K562 (cell line): ENCODE data around the gene CCDC28B. TPM values are rescaled to one million over a fixed set of nuclear protein-coding genes. Genes with fewer than 3 reads are reported as not detected.

Experiments used
- E2F1 ChIP-seq: sonication (generic); formaldehyde crosslinking; IDR thresholded peaks from 2 replicates; pipeline ENCODE4 v1.8.1; 2023; ENCODE audit warnings: mild to moderate bottlenecking, missing genetic modification reagents, moderate library complexity
- ELF2 ChIP-seq: fragments of 250-450 bp; sonication (Bioruptor Pico); IDR thresholded peaks from 2 replicates; pipeline ENCODE4 v1.5.0; 2021; ENCODE audit warnings: mild to moderate bottlenecking
- ESRRA ChIP-seq: fragments of 450-650 bp; IDR thresholded peaks from 2 replicates; pipeline ENCODE4 v1.6.1; 2014; ENCODE audit warnings: low read depth, mild to moderate bottlenecking, moderate library complexity, borderline replicate concordance
- ESRRB ChIP-seq: fragments of 250-450 bp; sonication (Bioruptor Pico); IDR thresholded peaks from 2 replicates; pipeline ENCODE4 v1.5.0; 2020; ENCODE audit warnings: mild to moderate bottlenecking, moderate library complexity, borderline replicate concordance
- FOXK1 ChIP-seq: sonication (generic); formaldehyde crosslinking; IDR thresholded peaks from 2 replicates; pipeline ENCODE4 v1.8.0; 2022; ENCODE audit warnings: missing genetic modification reagents, mild to moderate bottlenecking, borderline replicate concordance
- FOXK2 ChIP-seq, 2 experiments: fragments of 450-650 bp; IDR thresholded peaks in 1 of 2; conservative IDR thresholded peaks in 1 of 2; 2 replicates each; pipeline ENCODE4 v1.6.1; 2016; ENCODE audit warnings: low read depth in 2 of 2, mild to moderate bottlenecking in 1 of 2
- JUND ChIP-seq, 2 experiments: IDR thresholded peaks; 2 replicates in 1 of 2; 3 replicates in 1 of 2; pipeline ENCODE4 v1.6.1; 2011; ENCODE audit warnings: borderline replicate concordance in 2 of 2, low read depth in 2 of 2, low read length in 2 of 2, improper control_type of control experiment in 1 of 2, missing biosample characterization in 1 of 2, missing genetic modification characterization in 1 of 2, missing genetic modification reagents in 1 of 2
- MCM2 ChIP-seq: fragments of 450-650 bp; IDR thresholded peaks from 2 replicates; pipeline ENCODE4 v1.6.1; 2017; ENCODE audit warnings: low read depth, mild to moderate bottlenecking
- MLX ChIP-seq, 2 experiments: fragments of 450-650 bp in 1 of 2; sonication (generic) in 1 of 2; formaldehyde crosslinking; conservative IDR thresholded peaks; 2 replicates each; pipeline versions ENCODE4 v1.4.0 to v1.8.1; 2020 to 2022; ENCODE audit warnings: mild to moderate bottlenecking in 1 of 2, missing genetic modification reagents in 1 of 2
- OTX1 ChIP-seq: fragments of 450-650 bp; formaldehyde crosslinking; IDR thresholded peaks from 2 replicates; pipeline ENCODE4 v1.4.0; 2022; ENCODE audit warnings: mild to moderate bottlenecking
- POLR2G ChIP-seq: fragments of 200-400 bp; formaldehyde crosslinking; IDR thresholded peaks from 2 replicates; pipeline ENCODE4 v1.6.1; 2017; ENCODE audit warnings: low read depth, mild to moderate bottlenecking, antibody characterized with exemption, low read length, moderate library complexity
- RBFOX2 ChIP-seq: fragments of 200-400 bp; formaldehyde crosslinking; IDR thresholded peaks from 2 replicates; pipeline ENCODE4 v1.6.1; 2017; ENCODE audit warnings: low read depth, mild to moderate bottlenecking, low read length, moderate library complexity
- SAP30 ChIP-seq: fragments of 200-600 bp; sonication (generic); IDR thresholded peaks from 2 replicates; pipeline ENCODE4 v1.6.1; 2012; ENCODE audit warnings: borderline replicate concordance, low read depth, mild to moderate bottlenecking, moderate library complexity, low read length, control low read depth, inconsistent platforms; ENCODE audit not compliant: insufficient read depth, poor library complexity, severe bottlenecking
- SREBF2 ChIP-seq: sonication (generic); formaldehyde crosslinking; IDR thresholded peaks from 2 replicates; pipeline ENCODE4 v1.4.0; 2020; ENCODE audit warnings: mild to moderate bottlenecking, missing genetic modification reagents
- ZBTB1 ChIP-seq: sonication (generic); formaldehyde crosslinking; IDR thresholded peaks from 2 replicates; pipeline ENCODE4 v1.8.1; 2023; ENCODE audit warnings: missing genetic modification reagents, low read depth, mild to moderate bottlenecking, borderline replicate concordance
- ZNF217 ChIP-seq: sonication (generic); formaldehyde crosslinking; IDR thresholded peaks from 2 replicates; pipeline ENCODE4 v1.8.0; 2022; ENCODE audit warnings: mild to moderate bottlenecking, missing genetic modification reagents
- ZNF280A ChIP-seq: fragments of 450-650 bp; IDR thresholded peaks from 2 replicates; pipeline ENCODE4 v1.6.1; 2018; ENCODE audit warnings: mild to moderate bottlenecking, low read depth; ENCODE audit not compliant: partially characterized antibody
- ZNF316 ChIP-seq: fragments of 450-650 bp; IDR thresholded peaks from 2 replicates; pipeline ENCODE4 v1.6.1; 2016
- ZNF395 ChIP-seq: fragments of 200-800 bp; sonication (Bioruptor generic); IDR thresholded peaks from 2 replicates; pipeline ENCODE4 v1.6.1; 2017; ENCODE audit warnings: missing genetic modification characterization, missing compliant biosample characterization
- ZNF785 ChIP-seq: fragments of 250-450 bp; sonication (Bioruptor Pico); IDR thresholded peaks from 2 replicates; pipeline ENCODE4 v1.4.0; 2020; ENCODE audit warnings: mild to moderate bottlenecking
- polyA plus RNA-seq, 8 experiments: library from polyadenylated mRNA; depleted of rRNA in 4 of 8; stranded (reverse) in 5 of 8; unstranded in 3 of 8; fragments of >200 nt; fragmentation: Nextera tagmentation in 2 of 8; fragmentation: Illumina TruSeq in 1 of 8; extraction: Ambion mirVana in 2 of 8; extraction: Trizol in 1 of 8; gene quantifications; 2 replicates each; pipeline versions ENCODE4 v1.2.1 to v1.2.3, GENCODE V29; 2011 to 2014; ENCODE audit warnings: inconsistent platforms in 1 of 8, missing spikeins in 1 of 8
- total RNA-seq, 7 experiments: library from RNA; depleted of rRNA in 6 of 7; stranded (reverse); fragments of >200 nt in 6 of 7; fragmentation: Illumina TruSeq in 2 of 7; extraction: Trizol in 2 of 7; gene quantifications; 2 replicates each; pipeline versions ENCODE4 v1.2.1 to v1.2.3, GENCODE V29; 2011 to 2021; ENCODE audit warnings: low replicate concordance in 1 of 7

The CCDC28B gene
- total and polyA plus RNA-seq, 9 of the 15 experiments (the other 6 are each of a cell fraction or from before 2014, with no cell fraction given): 5.7 to 54.5 (median 31.7) TPM

- TF ChIP-seq MLX (CRISPR knock-in tag; conservative IDR thresholded peaks at IDR 0.05) (no peak), POLR2G (peak; percentile 42; the same call in 1 of the 2 replicates), JUND (IDR thresholded peaks at IDR 0.05; ENCODE audit: borderline replicate concordance, low read depth, low read length) (peak; percentile 64), JUND (tag; IDR thresholded peaks at IDR 0.05; ENCODE audit: borderline replicate concordance, low read depth, low read length) (no peak; the same call in 2 of the 3 replicates), FOXK2 (conservative IDR thresholded peaks at IDR 0.05 in 1 of 2, IDR thresholded peaks at IDR 0.05 in 1 of 2; ENCODE audit: low read depth in 2 of 2) (no peak), ZNF280A (no peak), OTX1 (CRISPR knock-in tag) (no peak), E2F1 (CRISPR knock-in tag) (peak; percentile 62; the same call in 1 of the 2 replicates), FOXK1 (no peak), ESRRB (CRISPR knock-in tag) (no peak), ESRRA (peak; percentile 87; the same call in 1 of the 2 replicates), SAP30 (no peak), ZNF785 (CRISPR knock-in tag) (no peak), ZNF395 (no peak), ZNF316 (no peak), ELF2 (CRISPR knock-in tag) (no peak), RBFOX2 (peak; percentile 48; the same call in 1 of the 2 replicates), SREBF2 (CRISPR knock-in tag) (no peak), ZNF217 (CRISPR knock-in tag) (no peak), ZBTB1 (CRISPR knock-in tag) (no peak), MCM2 (no peak)
Measured at GRCh38 chr1:32247983-32248889, 47.8 kb downstream of the CCDC28B start (continued).
